IPS-18a (cell line): ENCODE data around the gene CAPN13.

Experiments used
- H3K27ac ChIP-seq: one replicate; pipeline ENCODE4 v1.5.1; 2013; ENCODE audit warnings: low read length
- H3K27me3 ChIP-seq: one replicate; pipeline ENCODE4 v1.6.1; 2013; ENCODE audit warnings: mild to moderate bottlenecking, low read length; ENCODE audit not compliant: control insufficient read depth, insufficient read depth
- H3K36me3 ChIP-seq: one replicate; pipeline ENCODE4 v1.6.1; 2013; ENCODE audit warnings: low read depth, low read length; ENCODE audit not compliant: control insufficient read depth
- H3K4me1 ChIP-seq: one replicate; pipeline ENCODE4 v1.6.1; 2013; ENCODE audit warnings: low read depth, low read length; ENCODE audit not compliant: control insufficient read depth
- H3K4me3 ChIP-seq: one replicate; pipeline ENCODE4 v1.5.1; 2013; ENCODE audit warnings: low read length
- H3K9ac ChIP-seq: one replicate; pipeline ENCODE4 v1.6.1; 2013; ENCODE audit warnings: mild to moderate bottlenecking, low read length, moderate library complexity
- H3K9me3 ChIP-seq: one replicate; pipeline ENCODE4 v1.6.1; 2013; ENCODE audit warnings: low read depth, low read length; ENCODE audit not compliant: control insufficient read depth

Gene CAPN13

GRCh38 chr2:30807249-30807648 is at the start of gene CAPN13:
TSS of gene CAPN13 (minus strand) at chr2:30807446. CDS start at chr2:30787325, 20,121 bp downstream.
- peaks cover 3% of the 10 kb centered on the region for H3K4me1 ChIP-seq
- H3K27me3 ChIP-seq = no peaks in the 10 kb centered on the region
- H3K27ac ChIP-seq = peak within 1 kb of the TSS; percentile 43
- no peak within 1 kb of the TSS for H3K4me3 ChIP-seq
- H3K9ac ChIP-seq = peak within 1 kb of the TSS; percentile 21
- no peaks in the 10 kb centered on the region for H3K36me3 ChIP-seq
- H3K9me3 ChIP-seq = no peaks in the 10 kb centered on the region

DNA sequence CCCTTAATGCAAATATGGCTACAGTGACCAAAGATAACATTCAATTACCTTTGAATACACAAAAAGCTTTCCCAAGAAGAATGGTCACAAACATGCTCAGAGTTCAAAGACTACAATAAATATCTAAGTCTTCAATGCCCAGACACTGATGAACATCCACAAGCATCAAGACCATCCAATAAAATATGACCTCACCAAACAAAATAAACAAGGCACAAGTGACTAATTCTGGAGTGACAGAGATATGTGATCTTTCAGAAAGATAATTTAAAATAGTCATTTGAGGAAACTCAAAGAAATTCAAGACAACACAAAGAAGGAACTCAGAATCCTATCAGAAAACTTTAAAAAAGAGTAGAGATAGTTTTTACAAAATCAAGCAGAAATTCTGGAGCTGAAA is 40.6 kb upstream of the CAPN13 start:
- H3K27me3 ChIP-seq = no peaks in the 10 kb centered on the region
- H3K9me3 ChIP-seq = no peaks in the 10 kb centered on the region
- no peaks in the 10 kb centered on the region for H3K36me3 ChIP-seq
- no peak overlapping the region for H3K27ac ChIP-seq
- H3K9ac ChIP-seq = no peak overlapping the region
- H3K4me3 ChIP-seq = no peak overlapping the region
- no peaks in the 10 kb centered on the region for H3K4me1 ChIP-seq

- no peaks in the 10 kb centered on the region for H3K36me3 ChIP-seq
- no peak overlapping the region for H3K27ac ChIP-seq
- H3K27me3 ChIP-seq = no peaks in the 10 kb centered on the region
- H3K4me1 ChIP-seq = no peaks in the 10 kb centered on the region
- H3K9ac ChIP-seq = no peak overlapping the region
- no peak overlapping the region for H3K4me3 ChIP-seq
- no peaks in the 10 kb centered on the region for H3K9me3 ChIP-seq
Measured at GRCh38 chr2:30847329-30847728, 40.1 kb upstream of the CAPN13 start.

DNA sequence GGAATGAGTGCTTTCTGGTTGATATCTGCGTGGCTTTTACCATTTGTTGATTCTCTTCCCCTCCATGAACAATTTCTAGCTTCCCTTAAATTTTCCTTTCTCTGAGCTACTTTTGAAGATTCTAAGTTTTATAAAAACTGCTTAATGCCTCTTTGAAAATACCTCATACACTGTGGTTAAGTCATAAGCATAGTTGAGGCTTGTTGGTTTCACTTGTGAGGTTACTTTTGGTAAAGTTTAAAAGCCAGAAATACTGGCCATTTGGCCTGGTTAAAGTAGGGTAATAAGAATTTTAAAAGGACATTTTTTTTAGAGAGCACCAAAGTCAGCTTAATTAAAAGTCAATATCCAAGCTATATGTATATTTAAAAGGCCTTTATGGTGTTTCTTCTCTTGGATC is 21.3 kb upstream of the CAPN13 start:
- no peaks in the 10 kb centered on the region for H3K36me3 ChIP-seq
- no peak overlapping the region for H3K27ac ChIP-seq
- no peaks in the 10 kb centered on the region for H3K4me1 ChIP-seq
- no peak overlapping the region for H3K9ac ChIP-seq
- no peaks in the 10 kb centered on the region for H3K27me3 ChIP-seq
- H3K4me3 ChIP-seq = no peak overlapping the region
- peaks cover 11% of the 10 kb centered on the region for H3K9me3 ChIP-seq

DNA sequence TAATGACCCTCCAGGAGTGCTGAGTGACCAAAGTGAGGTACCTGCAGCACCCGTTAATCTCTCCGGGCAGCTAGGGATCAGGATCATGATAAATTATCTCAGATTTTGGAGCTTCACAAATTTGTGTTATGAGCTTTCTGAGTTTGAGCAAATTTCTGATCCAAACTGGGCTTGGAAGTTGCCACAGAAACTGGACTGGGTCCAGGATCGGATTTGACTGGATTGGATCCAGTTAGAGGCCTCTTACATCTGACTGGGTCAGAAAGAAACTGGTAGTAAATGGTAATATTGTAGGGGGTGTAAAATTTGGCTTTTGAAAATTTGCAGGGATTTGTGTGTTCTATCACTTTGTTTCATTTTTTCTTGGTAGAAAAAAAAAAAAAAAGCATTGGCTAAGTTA is 19.7 kb upstream of the CAPN13 start:
- peaks cover 11% of the 10 kb centered on the region for H3K9me3 ChIP-seq
- no peaks in the 10 kb centered on the region for H3K4me1 ChIP-seq
- no peak overlapping the region for H3K4me3 ChIP-seq
- no peaks in the 10 kb centered on the region for H3K27me3 ChIP-seq
- no peak overlapping the region for H3K9ac ChIP-seq
- H3K27ac ChIP-seq = no peak overlapping the region
- no peaks in the 10 kb centered on the region for H3K36me3 ChIP-seq

DNA sequence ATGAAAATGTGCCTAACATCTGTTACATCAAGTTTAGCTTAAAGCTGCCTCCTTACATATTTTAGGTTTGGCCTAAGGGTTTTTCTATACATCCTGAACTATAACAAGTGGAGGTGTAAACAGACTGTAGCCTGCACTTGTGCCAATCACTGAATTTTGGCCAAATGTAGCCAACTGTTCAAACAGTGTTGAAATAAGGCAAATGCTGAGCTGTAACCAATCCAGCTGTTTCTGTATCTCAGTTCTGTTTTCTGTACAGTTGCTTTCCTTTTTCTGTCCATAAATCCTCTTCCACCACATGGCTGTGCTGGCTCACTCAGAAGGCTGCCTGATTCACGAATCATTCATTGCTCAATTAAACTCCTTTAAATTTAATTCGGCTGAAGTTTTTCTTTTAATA is 19.2 kb upstream of the CAPN13 start:
- Histone ChIP-seq H3K27ac (no peak overlapping the region), H3K4me1 (no peaks in the 10 kb centered on the region), H3K9me3 (peaks cover 11% of the 10 kb centered on the region), H3K4me3 (no peak overlapping the region), H3K9ac (no peak overlapping the region), H3K36me3 (no peaks in the 10 kb centered on the region), H3K27me3 (no peaks in the 10 kb centered on the region)

DNA sequence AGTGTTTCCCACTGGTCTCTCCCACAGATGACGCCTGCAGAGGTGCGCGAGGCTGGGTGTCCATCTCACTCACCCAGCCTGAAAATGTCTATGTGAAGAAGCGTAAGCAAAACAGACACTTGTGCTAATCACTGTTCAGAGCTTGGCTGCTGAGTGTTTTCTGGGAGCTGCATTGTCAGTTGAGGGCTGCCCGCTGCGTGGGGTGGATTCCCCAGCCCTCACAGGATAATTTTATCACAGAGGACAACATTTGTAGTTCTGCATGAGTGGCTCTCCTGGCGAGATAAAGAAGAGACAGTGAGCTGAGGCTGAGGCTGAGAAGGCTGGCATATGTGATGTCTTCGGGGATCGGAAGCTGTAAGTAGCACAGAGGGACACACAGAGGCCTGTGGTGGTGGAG is 16.2 kb upstream of the CAPN13 start:
- H3K36me3 ChIP-seq = no peaks in the 10 kb centered on the region
- H3K9ac ChIP-seq = no peak overlapping the region
- H3K4me3 ChIP-seq = no peak overlapping the region
- no peak overlapping the region for H3K27ac ChIP-seq
- no peaks in the 10 kb centered on the region for H3K9me3 ChIP-seq
- no peaks in the 10 kb centered on the region for H3K27me3 ChIP-seq
- H3K4me1 ChIP-seq = peaks cover 7% of the 10 kb centered on the region

DNA sequence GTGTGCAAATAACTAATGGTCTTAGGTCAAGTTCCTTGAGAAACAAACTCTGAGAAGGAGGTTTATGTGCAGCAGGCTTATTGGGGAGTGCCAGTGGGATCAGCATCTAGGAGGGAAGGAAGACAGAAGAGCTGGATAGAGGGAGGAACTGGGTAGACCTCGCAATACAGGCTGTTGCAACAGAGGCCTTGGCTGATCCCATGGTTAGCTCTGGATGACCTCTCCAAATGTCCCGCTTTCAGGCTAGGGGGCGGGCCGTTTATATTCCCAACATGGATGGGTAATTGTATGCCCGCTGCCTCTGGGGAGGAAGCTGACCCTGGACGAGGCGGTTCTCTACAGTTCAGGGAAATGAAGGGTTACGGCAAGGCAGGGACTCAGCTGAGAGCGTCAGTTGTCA is 14.7 kb upstream of the CAPN13 start:
- Histone ChIP-seq H3K9ac (no peak overlapping the region), H3K36me3 (no peaks in the 10 kb centered on the region), H3K4me1 (peaks cover 7% of the 10 kb centered on the region)

GRCh38 chr2:30820381-30821055 is 13.3 kb upstream of the CAPN13 start:
- Histone ChIP-seq H3K4me3 (no peak overlapping the region), H3K36me3 (no peaks in the 10 kb centered on the region), H3K9me3 (no peaks in the 10 kb centered on the region), H3K9ac (no peak overlapping the region), H3K27ac (no peak overlapping the region), H3K4me1 (peaks cover 7% of the 10 kb centered on the region), H3K27me3 (no peaks in the 10 kb centered on the region)

More for the DNA sequence above, 14.7 kb upstream of the CAPN13 start:
- Histone ChIP-seq H3K9me3 (no peaks in the 10 kb centered on the region), H3K4me3 (no peak overlapping the region), H3K27ac (no peak overlapping the region), H3K27me3 (no peaks in the 10 kb centered on the region)

DNA sequence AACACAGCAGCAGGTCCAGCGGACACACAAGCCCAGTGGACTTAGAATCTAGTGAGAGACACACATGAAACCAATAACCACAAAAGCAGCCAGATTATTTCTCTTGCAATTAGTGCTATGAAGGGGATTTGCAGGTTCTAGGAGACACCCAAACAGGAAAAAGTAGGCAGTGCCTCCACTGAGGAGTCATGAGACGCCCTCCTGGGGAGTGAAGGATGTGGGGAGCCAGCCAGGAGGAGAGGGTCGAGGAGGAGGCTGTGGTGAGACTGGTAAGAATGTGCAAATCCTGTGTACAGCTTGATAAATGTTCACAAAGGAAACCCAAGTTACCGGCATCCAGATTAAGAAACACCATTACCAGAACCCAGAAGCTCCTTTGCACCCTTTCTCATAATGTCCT is 2.7 kb upstream of the CAPN13 start:
- H3K9ac ChIP-seq = no peak overlapping the region
- no peak overlapping the region for H3K4me3 ChIP-seq
- no peaks in the 10 kb centered on the region for H3K9me3 ChIP-seq
- H3K27me3 ChIP-seq = no peaks in the 10 kb centered on the region
- H3K27ac ChIP-seq = no peak overlapping the region
- H3K36me3 ChIP-seq = no peaks in the 10 kb centered on the region
- peaks cover 3% of the 10 kb centered on the region for H3K4me1 ChIP-seq

GRCh38 chr2:30808695-30809094 is 1.4 kb upstream of the CAPN13 start:
- no peak overlapping the region for H3K27ac ChIP-seq
- no peaks in the 10 kb centered on the region for H3K27me3 ChIP-seq
- H3K9ac ChIP-seq = no peak overlapping the region
- H3K4me3 ChIP-seq = no peak overlapping the region
- H3K4me1 ChIP-seq = peaks cover 3% of the 10 kb centered on the region
- no peaks in the 10 kb centered on the region for H3K36me3 ChIP-seq
- H3K9me3 ChIP-seq = no peaks in the 10 kb centered on the region

- no peaks in the 10 kb centered on the region for H3K9me3 ChIP-seq
- peaks cover 13% of the 10 kb centered on the region for H3K4me1 ChIP-seq
- H3K9ac ChIP-seq = no peak overlapping the region
- no peaks in the 10 kb centered on the region for H3K27me3 ChIP-seq
- no peak overlapping the region for H3K27ac ChIP-seq
- H3K4me3 ChIP-seq = no peak overlapping the region
- H3K36me3 ChIP-seq = no peaks in the 10 kb centered on the region
Measured at GRCh38 chr2:30803281-30803680, 4.0 kb downstream of the CAPN13 start.
